HEK293 (cell line): ENCODE data around the gene TNFRSF8.
A peak's percentile ranks its signal among the peaks of the same experiment; 100 is the strongest.

Experiments
- CTCF ChIA-PET: fragments of 350-600 bp; formaldehyde crosslinking; extraction: SDS; loops from one replicate; lab custom pipeline; 2021; ENCODE audit warnings: antibody characterized with exemption; lab: Yijun Ruan, JAX
- POLR2A ChIA-PET: fragments of 300-600 bp; formaldehyde crosslinking; extraction: SDS; loops from one replicate; lab custom pipeline; 2020; ENCODE audit warnings: antibody characterized with exemption, inconsistent platforms; lab: Yijun Ruan, JAX
- H3K27ac ChIP-seq: fragments of 200-500 bp; sonication (Bioruptor generic); 2 replicates; pipeline ENCODE4 v1.5.1; 2014; ENCODE audit warnings: low read depth, low read length, control low read depth, inconsistent platforms; ENCODE audit errors: extremely low read depth
- H3K36me3 ChIP-seq, 2 experiments: fragments of 200-500 bp in 1 of 2; sonication (Bioruptor generic) in 1 of 2; 1 replicate in 1 of 2; 2 replicates in 1 of 2; pipeline ENCODE4 v1.5.1; 2014 to 2017; ENCODE audit warnings: inconsistent platforms in 2 of 2, low read length in 2 of 2; ENCODE audit not compliant: control insufficient read depth in 2 of 2, insufficient read depth in 1 of 2
- H3K4me1 ChIP-seq: fragments of 200-500 bp; sonication (Bioruptor generic); 2 replicates; pipeline ENCODE4 v1.5.1; 2014; ENCODE audit warnings: mild to moderate bottlenecking, low read length, inconsistent platforms; ENCODE audit not compliant: control insufficient read depth, insufficient read depth
- H3K4me3 ChIP-seq: 2 replicates; pipeline ENCODE4 v1.5.1; 2011; ENCODE audit warnings: low read depth, mild to moderate bottlenecking, control low read depth, low read length, moderate library complexity
- H3K9me3 ChIP-seq: fragments of 200-500 bp; sonication (Bioruptor generic); 2 replicates; pipeline ENCODE4 v1.5.1; 2014; ENCODE audit warnings: low read depth, low read length, inconsistent platforms; ENCODE audit not compliant: control insufficient read depth, insufficient read depth
- ELK4 ChIP-seq: IDR thresholded peaks from 2 replicates; pipeline ENCODE4 v1.6.1; 2011; ENCODE audit warnings: mild to moderate bottlenecking, low read depth, low read length, borderline replicate concordance
- GLIS1 ChIP-seq: fragments of 450-650 bp; formaldehyde crosslinking; IDR thresholded peaks from 2 replicates; pipeline ENCODE4 v1.5.1; 2016; ENCODE audit warnings: missing biosample characterization, missing genetic modification characterization
- GLIS2 ChIP-seq: fragments of 450-650 bp; formaldehyde crosslinking; IDR thresholded peaks from 2 replicates; pipeline ENCODE4 v1.5.1; 2016; ENCODE audit warnings: missing biosample characterization, missing genetic modification characterization
- HIC1 ChIP-seq: fragments of 450-650 bp; formaldehyde crosslinking; IDR thresholded peaks from 2 replicates; pipeline ENCODE4 v1.5.1; 2016; ENCODE audit warnings: missing biosample characterization, missing genetic modification characterization
- KLF16 ChIP-seq: fragments of 450-650 bp; formaldehyde crosslinking; IDR thresholded peaks from 2 replicates; pipeline ENCODE4 v1.5.1; 2017; ENCODE audit warnings: missing biosample characterization, missing genetic modification characterization
- PRDM1 ChIP-seq: fragments of 450-650 bp; formaldehyde crosslinking; IDR thresholded peaks from 2 replicates; pipeline ENCODE4; 2016; ENCODE audit warnings: missing biosample characterization, missing genetic modification characterization
- SP3 ChIP-seq: fragments of 450-650 bp; formaldehyde crosslinking; IDR thresholded peaks from 2 replicates; pipeline ENCODE4 v1.5.1; 2016; ENCODE audit warnings: missing biosample characterization, missing genetic modification characterization
- ZBTB20 ChIP-seq: fragments of 450-650 bp; formaldehyde crosslinking; IDR thresholded peaks from 2 replicates; pipeline ENCODE4 v1.5.1; 2016; ENCODE audit warnings: missing biosample characterization, missing genetic modification characterization
- ZBTB21 ChIP-seq: fragments of 450-650 bp; formaldehyde crosslinking; IDR thresholded peaks from 2 replicates; pipeline ENCODE4 v1.5.1; 2017; ENCODE audit warnings: missing biosample characterization, missing genetic modification characterization
- ZBTB7A ChIP-seq: fragments of 450-650 bp; formaldehyde crosslinking; IDR thresholded peaks from 2 replicates; pipeline ENCODE4 v1.5.1; 2016; ENCODE audit warnings: low read depth, missing biosample characterization, missing genetic modification characterization
- ZFHX2 ChIP-seq: fragments of 450-650 bp; formaldehyde crosslinking; conservative IDR thresholded peaks from 2 replicates; pipeline ENCODE4 v1.5.1; 2016; ENCODE audit warnings: missing biosample characterization, missing genetic modification characterization
- ZFP69B ChIP-seq: fragments of 450-650 bp; formaldehyde crosslinking; IDR thresholded peaks from 2 replicates; pipeline ENCODE4 v1.5.1; 2016; ENCODE audit warnings: missing biosample characterization, missing genetic modification characterization
- ZIC2 ChIP-seq: fragments of 450-650 bp; formaldehyde crosslinking; IDR thresholded peaks from 2 replicates; pipeline ENCODE4 v1.5.1; 2016; ENCODE audit warnings: missing biosample characterization, missing genetic modification characterization
- ZNF114 ChIP-seq: fragments of 450-650 bp; formaldehyde crosslinking; IDR thresholded peaks from 2 replicates; pipeline ENCODE4 v1.5.0; 2017; ENCODE audit warnings: missing biosample characterization, missing genetic modification characterization
- ZNF24 ChIP-seq: fragments of 450-650 bp; formaldehyde crosslinking; IDR thresholded peaks from 2 replicates; pipeline ENCODE4 v1.5.1; 2016; ENCODE audit warnings: missing biosample characterization, missing genetic modification characterization
- ZNF324 ChIP-seq: fragments of 450-650 bp; formaldehyde crosslinking; IDR thresholded peaks from 2 replicates; pipeline ENCODE4 v1.5.1; 2016; ENCODE audit warnings: missing biosample characterization, missing genetic modification characterization
- ZNF350 ChIP-seq: fragments of 450-650 bp; formaldehyde crosslinking; IDR thresholded peaks from 2 replicates; pipeline ENCODE4 v1.5.0; 2017; ENCODE audit warnings: missing biosample characterization, mild to moderate bottlenecking, missing genetic modification characterization
- ZNF354C ChIP-seq: fragments of 450-650 bp; formaldehyde crosslinking; IDR thresholded peaks from 2 replicates; pipeline ENCODE4 v1.5.1; 2016; ENCODE audit warnings: missing biosample characterization, missing genetic modification characterization, low read depth, borderline replicate concordance
- ZNF423 ChIP-seq: fragments of 450-650 bp; formaldehyde crosslinking; IDR thresholded peaks from 2 replicates; pipeline ENCODE4 v1.5.1; 2016; ENCODE audit warnings: missing biosample characterization, missing genetic modification characterization
- ZNF426 ChIP-seq: fragments of 450-650 bp; formaldehyde crosslinking; IDR thresholded peaks from 2 replicates; pipeline ENCODE4 v1.5.1; 2017; ENCODE audit warnings: missing biosample characterization, missing genetic modification characterization, mild to moderate bottlenecking, inconsistent platforms, moderate library complexity
- ZNF501 ChIP-seq: fragments of 450-650 bp; formaldehyde crosslinking; IDR thresholded peaks from 2 replicates; pipeline ENCODE4 v1.5.1; 2016; ENCODE audit warnings: missing biosample characterization, missing genetic modification characterization
- ZNF529 ChIP-seq: fragments of 450-650 bp; formaldehyde crosslinking; IDR thresholded peaks from 2 replicates; pipeline ENCODE4 v1.5.1; 2017; ENCODE audit warnings: missing genetic modification characterization, missing biosample characterization; ENCODE audit not compliant: insufficient replicate concordance
- ZNF549 ChIP-seq: fragments of 450-650 bp; IDR thresholded peaks from 2 replicates; pipeline ENCODE4 v1.5.1; 2018; ENCODE audit warnings: missing biosample characterization, missing genetic modification characterization, mild to moderate bottlenecking, inconsistent platforms, moderate library complexity
- ZNF610 ChIP-seq: fragments of 450-650 bp; formaldehyde crosslinking; IDR thresholded peaks from 2 replicates; pipeline ENCODE4 v1.5.1; 2016; ENCODE audit warnings: missing biosample characterization, missing genetic modification characterization, borderline replicate concordance
- ZNF670 ChIP-seq: fragments of 450-650 bp; formaldehyde crosslinking; IDR thresholded peaks from 2 replicates; pipeline ENCODE4 v1.5.1; 2016; ENCODE audit warnings: missing biosample characterization, missing genetic modification characterization, low read depth
- ZNF776 ChIP-seq: fragments of 450-650 bp; formaldehyde crosslinking; IDR thresholded peaks from 2 replicates; pipeline ENCODE4 v1.5.0; 2017; ENCODE audit warnings: missing biosample characterization, missing genetic modification characterization, borderline replicate concordance
- TF ChIP-seq, protein P1 (sequence below): fragments of 450-650 bp; formaldehyde crosslinking; IDR thresholded peaks from 2 replicates; pipeline ENCODE4 v1.5.1; 2016; ENCODE audit warnings: missing biosample characterization, missing genetic modification characterization

Gene TNFRSF8

DNA sequence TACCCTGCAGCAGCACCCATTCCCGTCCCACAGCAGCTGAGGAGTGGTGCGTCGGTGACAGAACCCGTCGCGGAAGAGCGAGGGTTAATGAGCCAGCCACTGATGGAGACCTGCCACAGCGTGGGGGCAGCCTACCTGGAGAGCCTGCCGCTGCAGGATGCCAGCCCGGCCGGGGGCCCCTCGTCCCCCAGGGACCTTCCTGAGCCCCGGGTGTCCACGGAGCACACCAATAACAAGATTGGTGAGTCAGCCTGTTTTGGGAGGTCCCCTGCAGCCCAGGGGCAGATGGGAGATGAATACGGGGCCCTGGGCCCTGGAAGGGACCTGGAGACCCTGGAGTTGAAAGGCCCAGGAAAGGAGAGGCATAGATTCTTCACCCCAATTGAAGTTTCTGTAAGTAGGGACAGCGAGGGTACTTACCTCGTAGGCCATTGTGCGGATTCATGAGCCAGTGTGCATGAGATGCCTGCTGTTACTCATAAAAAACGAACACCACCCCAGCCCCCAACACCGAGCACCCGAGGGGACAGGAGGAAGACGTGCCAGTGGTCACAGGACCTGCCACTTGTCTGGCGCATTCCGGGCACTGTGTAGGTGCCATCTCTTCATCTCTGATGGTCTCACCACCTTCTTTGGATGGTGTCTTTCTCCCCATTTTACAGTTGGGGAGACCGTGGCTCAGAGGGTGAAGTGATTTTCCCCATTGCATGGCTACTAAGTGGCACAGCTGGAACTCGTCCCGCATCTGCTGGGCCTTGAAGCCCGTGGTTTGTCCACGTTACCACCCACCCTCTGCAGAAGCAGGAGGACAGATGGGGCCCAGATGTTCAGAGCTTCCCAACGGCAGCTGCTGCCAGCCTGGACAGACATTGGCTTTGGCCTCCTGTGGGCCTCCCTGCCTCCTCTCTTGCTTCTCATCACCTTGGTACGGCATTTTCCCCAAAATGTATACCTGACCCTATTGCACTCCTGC, 75.4 kb downstream of the TNFRSF8 start:
- no peaks in the 10 kb centered on the region for H3K36me3 ChIP-seq
- H3K9me3 ChIP-seq: no peaks in the 10 kb centered on the region
- TF ChIP-seq ZBTB20 (peak; percentile 61; the same call in 1 of the 2 replicates), GLIS2 (tag by site-specific recombination) (peak; percentile 33; the same call in 1 of the 2 replicates), GLIS1 (tag by site-specific recombination) (peak; percentile 98), ZNF776 (tag by site-specific recombination) (no peak), SP3 (no peak), KLF16 (tag by site-specific recombination) (no peak), ZNF423 (tag by site-specific recombination) (peak; percentile 57; the same call in 1 of the 2 replicates), ZIC2 (peak; percentile 96), ZFHX2 (tag by site-specific recombination) (no peak), ZNF549 (tag by site-specific recombination) (no peak)
- TF ChIP-seq, all 188 proteins: peak for 5
- ChIA-PET CTCF (interaction anchor here (0.9 to 4.2 kb wide), 4 partner anchors 13 to 70 kb away, joined by 3 to 22 read pairs (median 8); no protein-coding TSS in a partner anchor), POLR2A (no interaction called here)
- H3K27ac ChIP-seq: no peak overlapping the region
- H3K4me1 ChIP-seq: peaks cover under 1% of the 10 kb centered on the region; the same call in 1 of the 2 replicates
- H3K4me3 ChIP-seq: no peak overlapping the region

- POLR2A ChIA-PET: no interaction called here
- Histone ChIP-seq H3K9me3 (no peaks in the 10 kb centered on the region), H3K4me3 (no peak overlapping the region), H3K27ac (no peak overlapping the region), H3K4me1 (peaks cover 6% of the 10 kb centered on the region; the same call in 1 of the 2 replicates), H3K36me3 (no peaks in the 10 kb centered on the region)
- CTCF ChIA-PET: interaction anchor here (0.7 to 4.2 kb wide), 4 partner anchors 15 to 69 kb away, joined by 3 to 22 read pairs (median 5); no protein-coding TSS in a partner anchor
- TF ChIP-seq ZNF610 (tag by site-specific recombination) (no peak), ZNF324 (no peak), ZNF354C (tag by site-specific recombination) (no peak), ZNF670 (no peak), ZNF114 (no peak), HIC1 (tag by site-specific recombination) (no peak), ZBTB7A (tag by site-specific recombination) (no peak), ZNF501 (tag by site-specific recombination) (no peak), ZNF426 (no peak), ZBTB21 (tag by site-specific recombination) (no peak), ZNF24 (tag by site-specific recombination) (no peak), ZNF350 (tag by site-specific recombination) (no peak), ELK4 (no peak), ZNF529 (tag by site-specific recombination) (no peak), ZFP69B (tag by site-specific recombination) (no peak), PRDM1 (tag by site-specific recombination) (no peak)
- TF ChIP-seq, protein P1, sequence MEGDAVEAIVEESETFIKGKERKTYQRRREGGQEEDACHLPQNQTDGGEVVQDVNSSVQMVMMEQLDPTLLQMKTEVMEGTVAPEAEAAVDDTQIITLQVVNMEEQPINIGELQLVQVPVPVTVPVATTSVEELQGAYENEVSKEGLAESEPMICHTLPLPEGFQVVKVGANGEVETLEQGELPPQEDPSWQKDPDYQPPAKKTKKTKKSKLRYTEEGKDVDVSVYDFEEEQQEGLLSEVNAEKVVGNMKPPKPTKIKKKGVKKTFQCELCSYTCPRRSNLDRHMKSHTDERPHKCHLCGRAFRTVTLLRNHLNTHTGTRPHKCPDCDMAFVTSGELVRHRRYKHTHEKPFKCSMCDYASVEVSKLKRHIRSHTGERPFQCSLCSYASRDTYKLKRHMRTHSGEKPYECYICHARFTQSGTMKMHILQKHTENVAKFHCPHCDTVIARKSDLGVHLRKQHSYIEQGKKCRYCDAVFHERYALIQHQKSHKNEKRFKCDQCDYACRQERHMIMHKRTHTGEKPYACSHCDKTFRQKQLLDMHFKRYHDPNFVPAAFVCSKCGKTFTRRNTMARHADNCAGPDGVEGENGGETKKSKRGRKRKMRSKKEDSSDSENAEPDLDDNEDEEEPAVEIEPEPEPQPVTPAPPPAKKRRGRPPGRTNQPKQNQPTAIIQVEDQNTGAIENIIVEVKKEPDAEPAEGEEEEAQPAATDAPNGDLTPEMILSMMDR (tag by site-specific recombination): no peak
Measured at GRCh38 chr1:12140016-12140415, 76.9 kb downstream of the TNFRSF8 start.
